Type B pancreatic cell (in vitro differentiated cells): ENCODE measurements around the gene SNX15. TPM values are rescaled to one million over a fixed set of nuclear protein-coding genes. Genes with fewer than 3 reads are reported as not detected.

ENCODE experiments used
- DNase-seq: peaks from one replicate; pipeline ENCODE4 v3.0.0; 2021; ENCODE audit warnings: mixed read lengths; ENCODE audit not compliant: unreplicated experiment; ENCODE audit errors: extremely low spot score
- H3K27ac Mint-ChIP-seq: 2 replicates; pipeline ENCODE4 v1.8.0; 2021; ENCODE audit warnings: mild to moderate bottlenecking, mixed read lengths
- H3K27me3 Mint-ChIP-seq: 2 replicates; pipeline ENCODE4 v1.8.0; 2021; ENCODE audit warnings: mixed read lengths
- H3K36me3 Mint-ChIP-seq: 2 replicates; pipeline ENCODE4 v1.8.0; 2021; ENCODE audit warnings: mixed read lengths
- H3K4me1 Mint-ChIP-seq: one replicate; pipeline ENCODE4 v1.8.0; 2021; ENCODE audit warnings: mixed read lengths; ENCODE audit not compliant: unreplicated experiment
- H3K4me3 Mint-ChIP-seq: 2 replicates; pipeline ENCODE4 v1.8.0; 2021; ENCODE audit warnings: mild to moderate bottlenecking, mixed read lengths
- H3K9me3 Mint-ChIP-seq: 2 replicates; pipeline ENCODE4 v1.8.0; 2021; ENCODE audit warnings: mixed read lengths
- CTCF ChIP-seq: fragments of 200-600 bp; sonication (generic); conservative IDR thresholded peaks from 2 replicates; pipeline ENCODE4 v1.5.0; 2021; ENCODE audit warnings: antibody characterized with exemption, mild to moderate bottlenecking
- total RNA-seq: library from RNA; stranded (reverse); gene quantifications from 2 replicates; pipeline ENCODE4 v1.2.1, GENCODE V29; 2021; ENCODE audit warnings: low replicate concordance

The SNX15 gene
- total RNA-seq, 1 donor from 2014 or later, result 25.3 TPM

- DNase-seq, result no peak
- Mint-ChIP-seq H3K4me1 (peaks cover 20% of the 10 kb centered on the region), H3K4me3 (no peak overlapping the region), H3K27ac (no peak overlapping the region), H3K9me3 (no peaks in the 10 kb centered on the region), H3K36me3 (no peaks in the 10 kb centered on the region), H3K27me3 (no peaks in the 10 kb centered on the region)
- no peak for TF ChIP-seq CTCF
Measured at GRCh38 chr11:64994318-64994717, 32.9 kb upstream of the SNX15 start.

DNA sequence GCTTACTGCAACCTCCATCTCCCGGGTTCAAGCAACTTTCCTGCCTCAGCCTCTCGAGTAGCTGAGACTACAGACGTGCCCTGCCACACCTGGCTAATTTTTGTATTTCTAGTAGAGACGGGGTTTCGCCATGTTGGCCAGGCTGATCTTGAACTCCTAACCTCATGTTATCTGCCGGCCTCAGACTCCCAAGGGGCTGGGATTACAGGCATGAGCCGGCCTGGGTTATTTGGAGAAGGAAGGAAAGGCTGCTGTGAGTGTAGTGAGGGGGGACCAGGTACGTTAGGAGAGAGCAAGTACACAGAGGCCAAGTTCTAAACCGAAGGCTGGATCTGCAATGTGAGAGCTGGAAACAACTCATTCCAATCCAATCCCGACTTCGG lies 30.9 kb upstream of the SNX15 start:
- Mint-ChIP-seq H3K27ac (peak overlapping the region; percentile 58), H3K4me1 (peaks cover 11% of the 10 kb centered on the region), H3K4me3 (peak overlapping the region; percentile 67), H3K27me3 (no peaks in the 10 kb centered on the region), H3K36me3 (no peaks in the 10 kb centered on the region), H3K9me3 (no peaks in the 10 kb centered on the region)
- TF ChIP-seq CTCF, result no peak
- no peak for DNase-seq

DNA sequence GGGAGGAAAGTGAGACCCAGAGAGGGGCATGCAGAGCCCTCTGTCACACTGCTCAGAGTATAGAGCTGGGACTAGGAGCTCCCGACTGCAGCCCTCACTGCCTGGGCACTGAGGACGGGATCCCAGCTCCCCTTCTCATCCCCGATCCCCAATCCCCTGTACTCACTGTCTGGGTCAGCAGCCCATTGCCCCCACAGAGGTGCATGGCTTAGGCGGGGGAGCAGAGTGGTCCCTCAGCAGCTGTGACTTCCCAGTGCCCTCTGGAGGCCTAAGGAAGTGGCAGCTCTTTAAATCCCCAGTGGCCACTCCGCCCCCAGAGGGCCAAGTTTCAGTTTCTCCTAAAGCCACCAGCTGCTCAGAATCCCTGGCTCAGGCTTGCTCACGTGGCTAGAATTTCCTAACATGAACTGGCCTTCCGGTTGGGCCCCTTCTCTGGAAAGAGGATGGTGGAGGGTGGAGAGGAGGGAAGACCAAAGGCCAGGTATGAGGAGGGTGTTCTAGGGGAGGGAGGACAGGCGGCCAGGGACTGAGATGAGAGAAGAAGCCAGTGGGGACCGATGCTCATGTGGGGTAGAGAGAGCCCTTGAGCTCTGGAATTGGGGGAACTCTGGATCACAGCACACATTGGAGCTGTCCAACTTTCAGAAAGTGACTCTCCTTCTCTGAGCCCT lies 30.4 kb upstream of the SNX15 start, which contains the start of gene BATF2:
TSS of gene BATF2 (minus strand) at position 262 of the 671 bp plus-strand sequence. CDS start at position 205, 57 bp downstream.
- peak within 1 kb of the TSS; percentile 67 for H3K4me3 Mint-ChIP-seq

GRCh38 chr11:64998141-64998540 lies 29.1 kb upstream of the SNX15 start:
- peak overlapping the region; percentile 19 for H3K27ac Mint-ChIP-seq
- H3K4me1 Mint-ChIP-seq, result peaks cover 11% of the 10 kb centered on the region
- H3K9me3 Mint-ChIP-seq, result no peaks in the 10 kb centered on the region
- no peaks in the 10 kb centered on the region for H3K27me3 Mint-ChIP-seq
- no peak overlapping the region for H3K4me3 Mint-ChIP-seq
- TF ChIP-seq CTCF, result no peak
- no peak for DNase-seq
- H3K36me3 Mint-ChIP-seq, result no peaks in the 10 kb centered on the region

More for the DNA sequence above, 30.4 kb upstream of the SNX15 start, which contains the start of gene BATF2:
- TF ChIP-seq CTCF, result peak; percentile 60
- H3K9me3 Mint-ChIP-seq, result no peaks in the 10 kb centered on the region
- H3K4me1 Mint-ChIP-seq, result peaks cover 11% of the 10 kb centered on the region
- no peaks in the 10 kb centered on the region for H3K27me3 Mint-ChIP-seq
- peak within 1 kb of the TSS; percentile 58 for H3K27ac Mint-ChIP-seq
- no peaks in the 10 kb centered on the region for H3K36me3 Mint-ChIP-seq
- DNase-seq, result no peak

DNA sequence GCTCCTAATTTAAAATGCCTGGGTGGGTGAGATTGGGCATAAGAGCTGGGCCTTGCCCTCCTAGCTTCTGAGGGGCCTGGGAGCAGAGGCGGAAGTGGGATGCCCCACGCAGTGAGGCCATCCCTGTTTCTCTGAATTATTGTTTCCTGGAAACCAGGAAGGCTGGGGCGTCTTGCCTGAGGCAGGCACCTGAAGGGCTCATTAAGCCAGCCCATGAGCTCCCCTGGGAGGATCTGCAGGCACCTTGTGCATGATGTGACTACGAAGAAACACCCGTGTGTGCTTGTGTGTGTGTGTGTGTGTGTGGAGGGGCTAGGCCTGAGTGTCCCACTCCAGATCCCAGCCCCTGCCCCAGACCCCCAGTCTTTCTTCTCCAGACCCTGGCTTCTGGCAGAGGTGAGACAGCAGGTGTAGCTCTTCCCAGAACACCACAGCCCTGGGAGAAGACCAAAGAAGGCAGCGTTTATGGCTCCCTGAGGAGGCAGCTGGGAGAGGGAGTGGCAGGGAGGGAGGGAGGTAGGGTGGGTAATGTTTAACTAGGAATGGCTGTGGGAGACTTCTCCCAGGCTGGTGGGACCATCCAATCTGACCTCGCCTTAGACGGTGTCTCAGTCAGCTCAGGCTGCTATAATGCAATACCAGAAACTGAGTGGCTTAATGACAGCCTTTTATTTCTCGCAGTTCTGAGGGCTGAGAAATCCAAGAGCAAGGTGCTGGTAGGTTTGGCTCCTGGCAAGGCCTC lies 28.4 kb upstream of the SNX15 start:
- DNase-seq, result no peak
- Mint-ChIP-seq H3K27ac (peak overlapping the region; percentile 53), H3K9me3 (no peaks in the 10 kb centered on the region)

More for the DNA sequence above, 28.4 kb upstream of the SNX15 start:
- Mint-ChIP-seq H3K4me1 (peaks cover 11% of the 10 kb centered on the region), H3K4me3 (no peak overlapping the region), H3K27me3 (no peaks in the 10 kb centered on the region), H3K36me3 (no peaks in the 10 kb centered on the region)
- no peak for TF ChIP-seq CTCF
